Fibroblast of skin of left biceps (primary cell): Measurements from ENCODE around the gene TEN1.

Experiments
- DNase-seq, 2 experiments: peaks; one replicate each; pipeline ENCODE4 v3.0.0-alpha.2; 2013; ENCODE audit warnings: low read depth in 2 of 2

The TEN1 gene

GRCh38 chr17:76005263-76006149, 26.5 kb downstream of the TEN1 start:
- peak; percentile 21 to 40 for DNase-seq

- DNase-seq: no peak
These were observed 28.2 kb downstream of the TEN1 start for GRCh38 chr17:76007131-76007849.

GRCh38 chr17:76007850-76008165, 28.8 kb downstream of the TEN1 start:
- no peak for DNase-seq

- no peak for DNase-seq
These were observed 29.2 kb downstream of the TEN1 start for GRCh38 chr17:76008208-76008607.

GRCh38 chr17:76008630-76009425, 29.8 kb downstream of the TEN1 start:
- DNase-seq: no peak

- DNase-seq: no peak
These were observed 30.4 kb downstream of the TEN1 start for GRCh38 chr17:76009447-76009846.

GRCh38 chr17:76009969-76010661, 31.1 kb downstream of the TEN1 start:
- DNase-seq: no peak

- DNase-seq: no peak
These were observed 32.9 kb downstream of the TEN1 start for GRCh38 chr17:76011951-76012350.

GRCh38 chr17:76013377-76013932, 34.4 kb downstream of the TEN1 start:
- no peak for DNase-seq

GRCh38 chr17:76014100-76014924, 35.3 kb downstream of the TEN1 start:
- DNase-seq: peak; percentile 16 to 20

GRCh38 chr17:76014925-76015261, 35.9 kb downstream of the TEN1 start:
- no peak for DNase-seq

GRCh38 chr17:76017481-76018339, 38.7 kb downstream of the TEN1 start:
- no peak for DNase-seq

GRCh38 chr17:76018340-76018680, 39.3 kb downstream of the TEN1 start:
- DNase-seq: no peak

GRCh38 chr17:76018801-76019200, 39.8 kb downstream of the TEN1 start:
- DNase-seq: no peak

- DNase-seq: no peak
These were observed 40.9 kb downstream of the TEN1 start for GRCh38 chr17:76019833-76020467.

GRCh38 chr17:76022285-76022684, 43.2 kb downstream of the TEN1 start:
- DNase-seq: no peak

- DNase-seq: no peak
These were observed 44.2 kb downstream of the TEN1 start for GRCh38 chr17:76022973-76023899.

GRCh38 chr17:76023900-76024237, 44.8 kb downstream of the TEN1 start:
- DNase-seq: no peak
